H1 (cell line): ENCODE measurements around the gene TNRC6C. TPM values are rescaled to one million over a fixed set of nuclear protein-coding genes. Genes with fewer than 3 reads are reported as not detected.

Source experiments
- CTCF ChIA-PET: fragments of 300-600 bp; sonication (Branson Sonifier 250); formaldehyde crosslinking; loops from one replicate; lab custom pipeline; 2021; ENCODE audit not compliant: partially characterized antibody; lab: Charles Lee
- POLR2A ChIA-PET: fragments of 300-600 bp; sonication (Branson Sonifier 250); formaldehyde crosslinking; loops from one replicate; lab custom pipeline; 2021; ENCODE audit warnings: inconsistent platforms; ENCODE audit not compliant: partially characterized antibody; lab: Charles Lee
- DNase-seq, 2 experiments: peaks; one replicate each; pipeline versions ENCODE4 v3.0.0 to v3.0.0-alpha.2; 2010 to 2022; ENCODE audit warnings: low spot score in 2 of 2, low read depth in 1 of 2, mixed read lengths in 1 of 2
- FAIRE-seq: peaks from 2 replicates; lab custom pipeline; 2011; peaks lifted over from hg19 to GRCh38; lab: Jason Lieb, UNC
- H2AFZ ChIP-seq: 2 replicates; pipeline ENCODE4 v1.8.1; 2012; ENCODE audit warnings: low read length, inconsistent platforms
- H2AK5ac ChIP-seq: 2 replicates; pipeline ENCODE4 v1.6.1; 2013; ENCODE audit warnings: low read depth, low read length
- H2BK120ac ChIP-seq: replicated peaks from 2 replicates; pipeline ENCODE3; 2013; ENCODE audit warnings: low read depth, low read length, inconsistent platforms
- H2BK12ac ChIP-seq: 2 replicates; pipeline ENCODE4 v1.6.1; 2013; ENCODE audit warnings: low read depth, low read length
- H2BK15ac ChIP-seq: 2 replicates; pipeline ENCODE4 v1.6.1; 2013; ENCODE audit warnings: low read length
- H2BK20ac ChIP-seq: 2 replicates; pipeline ENCODE4 v1.6.1; 2013; ENCODE audit warnings: low read length
- H2BK5ac ChIP-seq: 2 replicates; pipeline ENCODE4 v1.6.1; 2013; ENCODE audit warnings: low read depth, low read length
- H3K14ac ChIP-seq: 2 replicates; pipeline ENCODE4 v1.6.1; 2013; ENCODE audit warnings: inconsistent platforms; ENCODE audit not compliant: insufficient read length
- H3K18ac ChIP-seq: 2 replicates; pipeline ENCODE4 v1.6.1; 2013; ENCODE audit warnings: low read length; ENCODE audit errors: extremely low read depth
- H3K23ac ChIP-seq: 2 replicates; pipeline ENCODE4 v1.6.1; 2013; ENCODE audit warnings: inconsistent platforms; ENCODE audit not compliant: insufficient read length
- H3K23me2 ChIP-seq: 2 replicates; pipeline ENCODE4 v1.6.1; 2013; ENCODE audit warnings: low read depth, low read length
- H3K27ac ChIP-seq: 2 replicates; pipeline ENCODE4 v1.6.1; 2011; ENCODE audit warnings: low read depth, low read length, inconsistent platforms
- H3K27me3 ChIP-seq, 4 experiments: replicated peaks in 1 of 4; 1 replicate in 1 of 4; 2 replicates in 3 of 4; pipeline versions ENCODE4 v1.6.1 to v1.8.1; 2011 to 2013; ENCODE audit warnings: low read length in 3 of 4, mild to moderate bottlenecking in 3 of 4, inconsistent platforms in 2 of 4, mixed read lengths in 2 of 4, moderate library complexity in 1 of 4; ENCODE audit not compliant: control insufficient read depth in 3 of 4, insufficient read depth in 3 of 4; ENCODE audit errors: extremely low read depth in 1 of 4
- H3K36me3 ChIP-seq, 4 experiments: 2 replicates each; pipeline versions ENCODE4 v1.6.1 to v1.8.1; 2011 to 2013; ENCODE audit warnings: mild to moderate bottlenecking in 4 of 4, low read length in 3 of 4, moderate library complexity in 2 of 4, control low read depth in 1 of 4, inconsistent platforms in 1 of 4; ENCODE audit not compliant: insufficient read depth in 4 of 4, control insufficient read depth in 2 of 4
- H3K4ac ChIP-seq: replicated peaks from 2 replicates; pipeline ENCODE3; 2013; ENCODE audit warnings: low read length, low read depth, mixed read lengths, inconsistent platforms; ENCODE audit not compliant: insufficient read length
- H3K4me1 ChIP-seq, 4 experiments: replicated peaks in 1 of 4; 1 replicate in 1 of 4; 2 replicates in 3 of 4; pipeline versions ENCODE4 v1.6.1 to v1.8.1; 2011 to 2013; ENCODE audit warnings: low read length in 3 of 4, inconsistent platforms in 2 of 4, mixed read lengths in 1 of 4; ENCODE audit not compliant: insufficient read depth in 4 of 4, control insufficient read depth in 3 of 4
- H3K4me2 ChIP-seq, 2 experiments: 2 replicates each; pipeline versions ENCODE4 v1.6.1 to v1.8.1; 2011 to 2013; ENCODE audit warnings: low read depth in 2 of 2, low read length in 2 of 2, control low read depth in 1 of 2, inconsistent platforms in 1 of 2, mild to moderate bottlenecking in 1 of 2; ENCODE audit not compliant: insufficient read depth in 1 of 2
- H3K4me3 ChIP-seq, 4 experiments: fragments of 200-600, 300-600 bp in 1 of 4; sonication (generic), shearing (Covaris generic), sonication (Bioruptor Twin) in 1 of 4; 2 replicates each; pipeline versions ENCODE4 v1.5.1 to v1.8.1; 2011 to 2016; ENCODE audit warnings: low read length in 4 of 4, low read depth in 3 of 4, control low read depth in 2 of 4, inconsistent platforms in 2 of 4, mild to moderate bottlenecking in 2 of 4, mixed read lengths in 1 of 4, moderate library complexity in 1 of 4; ENCODE audit not compliant: insufficient read depth in 2 of 4; ENCODE audit errors: extremely low read depth in 1 of 4
- H3K56ac ChIP-seq: replicated peaks from 2 replicates; pipeline ENCODE3; 2013; ENCODE audit warnings: low read depth, mild to moderate bottlenecking, mixed read lengths, low read length, inconsistent platforms; ENCODE audit not compliant: insufficient read length
- H3K79me1 ChIP-seq: 2 replicates; pipeline ENCODE4 v1.6.1; 2013; ENCODE audit warnings: low read depth, low read length, control low read depth
- H3K79me2 ChIP-seq, 2 experiments: 2 replicates each; pipeline versions ENCODE4 v1.6.1 to v1.8.1; 2012 to 2013; ENCODE audit warnings: low read length in 2 of 2, mild to moderate bottlenecking in 2 of 2, inconsistent platforms in 1 of 2; ENCODE audit not compliant: insufficient read depth in 2 of 2, control insufficient read depth in 1 of 2
- H3K9ac ChIP-seq, 4 experiments: replicated peaks in 1 of 4; 1 replicate in 1 of 4; 2 replicates in 3 of 4; pipeline versions ENCODE4 v1.6.1 to v1.8.1; 2011 to 2013; ENCODE audit warnings: low read depth in 3 of 4, low read length in 3 of 4, control low read depth in 2 of 4, mild to moderate bottlenecking in 2 of 4, moderate library complexity in 2 of 4, inconsistent platforms in 1 of 4; ENCODE audit errors: extremely low read depth in 1 of 4
- H3K9me3 ChIP-seq, 2 experiments: 2 replicates each; pipeline versions ENCODE4 v1.6.1 to v1.8.1; 2012 to 2013; ENCODE audit warnings: mild to moderate bottlenecking in 2 of 2, moderate library complexity in 2 of 2, control low read depth in 1 of 2, inconsistent platforms in 1 of 2, low read depth in 1 of 2, low read length in 1 of 2, mixed read lengths in 1 of 2; ENCODE audit not compliant: insufficient read depth in 2 of 2
- H4K20me1 ChIP-seq, 2 experiments: replicated peaks in 1 of 2; 2 replicates each; pipeline versions ENCODE3 to v1.8.1; 2011 to 2013; ENCODE audit warnings: inconsistent platforms in 2 of 2, low read length in 2 of 2, mild to moderate bottlenecking in 1 of 2; ENCODE audit not compliant: insufficient read depth in 2 of 2, control insufficient read depth in 1 of 2
- H4K5ac ChIP-seq: 2 replicates; pipeline ENCODE4 v1.6.1; 2013; ENCODE audit warnings: low read length, low read depth, mixed read lengths, inconsistent platforms; ENCODE audit not compliant: insufficient read length
- H4K8ac ChIP-seq: 2 replicates; pipeline ENCODE4 v1.8.0; 2013; ENCODE audit warnings: mild to moderate bottlenecking, moderate library complexity, low read length, inconsistent platforms; ENCODE audit not compliant: insufficient read depth; ENCODE audit errors: extremely low read depth
- H4K91ac ChIP-seq: replicated peaks from 2 replicates; pipeline ENCODE3; 2013; ENCODE audit warnings: low read length, mixed read lengths, inconsistent platforms; ENCODE audit not compliant: insufficient read length
- CHD2 ChIP-seq: IDR thresholded peaks from 2 replicates; pipeline ENCODE4 v1.6.1; 2012; ENCODE audit warnings: low read length, improper control_type of control experiment
- CTBP2 ChIP-seq: IDR thresholded peaks from 2 replicates; pipeline ENCODE4 v1.7.0; 2011; ENCODE audit warnings: borderline replicate concordance, mild to moderate bottlenecking, moderate library complexity, mixed read lengths, low read length; ENCODE audit not compliant: insufficient read depth, insufficient read length
- EZH2 ChIP-seq: fragments of 200-600 bp; sonication (generic); IDR thresholded peaks from 2 replicates; pipeline ENCODE4 v1.7.1; 2012; ENCODE audit warnings: low read depth, mild to moderate bottlenecking, moderate library complexity, low read length, inconsistent platforms; ENCODE audit not compliant: severe bottlenecking
- FOSL1 ChIP-seq: IDR thresholded peaks from 2 replicates; pipeline ENCODE4 v1.6.1; 2011; ENCODE audit warnings: mild to moderate bottlenecking, low read depth, low read length, moderate library complexity; ENCODE audit not compliant: insufficient read depth
- MAFK ChIP-seq: IDR thresholded peaks from 2 replicates; pipeline ENCODE4 v1.6.1; 2012; ENCODE audit warnings: low read depth, mild to moderate bottlenecking, improper control_type of control experiment, low read length
- NANOG ChIP-seq: IDR thresholded peaks from 2 replicates; pipeline ENCODE4 v1.6.1; 2011; ENCODE audit warnings: low read length, low read depth, mild to moderate bottlenecking, inconsistent platforms; ENCODE audit not compliant: insufficient read depth, poor library complexity, severe bottlenecking
- NRF1 ChIP-seq: IDR thresholded peaks from 2 replicates; pipeline ENCODE4 v1.6.1; 2011; ENCODE audit warnings: mild to moderate bottlenecking, low read depth, low read length, improper control_type of control experiment
- POLR2A ChIP-seq, 2 experiments: IDR thresholded peaks; 1 replicate in 1 of 2; 2 replicates in 1 of 2; pipeline ENCODE4 v1.6.1; 2011; ENCODE audit warnings: low read depth in 2 of 2, low read length in 2 of 2, mild to moderate bottlenecking in 2 of 2; ENCODE audit errors: control extremely low read depth in 1 of 2
- RAD21 ChIP-seq, 2 experiments: IDR thresholded peaks in 1 of 2; conservative IDR thresholded peaks in 1 of 2; 2 replicates each; pipeline ENCODE4 v1.6.1; 2011; ENCODE audit warnings: low read depth in 2 of 2, low read length in 2 of 2, improper control_type of control experiment in 1 of 2, inconsistent platforms in 1 of 2, mild to moderate bottlenecking in 1 of 2, moderate library complexity in 1 of 2
- RBBP5 ChIP-seq: IDR thresholded peaks from 2 replicates; pipeline ENCODE4 v1.7.1; 2012; ENCODE audit warnings: low read depth, mild to moderate bottlenecking, inconsistent platforms, low read length, moderate library complexity, borderline replicate concordance
- SUZ12 ChIP-seq: fragments of 200-600 bp; sonication (generic); IDR thresholded peaks from 2 replicates; pipeline ENCODE4 v1.6.1; 2012; ENCODE audit warnings: mild to moderate bottlenecking, inconsistent platforms, low read length, moderate library complexity, mixed read lengths
- USF2 ChIP-seq: IDR thresholded peaks from 2 replicates; pipeline ENCODE4 v1.6.1; 2011; ENCODE audit warnings: low read length, improper control_type of control experiment
- WGBS, 2 experiments: shearing (Covaris generic) in 1 of 2; methylation state at CpG; one replicate each; pipeline versions ENCODE4 v1.1.6 to v1.1.7; 2013 to 2015; ENCODE audit warnings: low lambda C conversion rate in 2 of 2, mixed read lengths in 2 of 2, inconsistent platforms in 1 of 2, low coverage in 1 of 2, missing lambda C conversion rate in 1 of 2; ENCODE audit not compliant: insufficient replicate concordance in 2 of 2, insufficient coverage in 1 of 2, insufficient read length in 1 of 2; ENCODE audit errors: extremely low coverage in 1 of 2, missing lambda C conversion rate in 1 of 2; 5-methylcytosine and 5-hydroxymethylcytosine counted together
- polyA plus RNA-seq, 7 experiments: library from polyadenylated mRNA; depleted of rRNA in 3 of 7; stranded (reverse) in 5 of 7; unstranded in 2 of 7; fragments of >200 nt in 5 of 7; fragments of 200-250 nt in 2 of 7; gene quantifications; 1 replicate in 5 of 7; 2 replicates in 1 of 7; 4 replicates in 1 of 7; pipeline versions ENCODE4 v1.2.1 to v1.2.3, GENCODE V29; 2011 to 2013; ENCODE audit warnings: missing spikeins in 2 of 7, mixed read lengths in 2 of 7
- total RNA-seq: library from RNA; stranded (reverse); fragmentation: NEBNext Ultra II Directional; extraction: Animal tissue kit (Norgen Biotek cat#: 25700); gene quantifications from 2 replicates; pipeline ENCODE4 v1.2.1, GENCODE V29; 2021

Gene TNRC6C
- total and polyA plus RNA-seq, 2 of the 8 experiments (the other 6 are each of a cell fraction or from before 2014, with no cell fraction given), result 2.8 to 28.9 TPM

GRCh38 chr17:78001612-78002011 is 43.1 kb downstream of the TNRC6C start:
- peaks cover 12% of the 10 kb centered on the region for H3K79me1 ChIP-seq
- no peak overlapping the region for H2AK5ac ChIP-seq
- no peak overlapping the region for H3K4me3 ChIP-seq
- no peak overlapping the region for H4K8ac ChIP-seq
- H3K23me2 ChIP-seq, result no peaks in the 10 kb centered on the region
- H2AFZ ChIP-seq, result no peak overlapping the region
- H3K18ac ChIP-seq, result no peak overlapping the region
- POLR2A ChIA-PET, result interaction anchor here (0.7 kb wide), 1 partner anchor 43 kb away, joined by 4 read pairs; the partner anchor contains the start of gene TNRC6C
- no peak for FAIRE-seq
- peaks cover 0 to 7% (median 0%) of the 10 kb centered on the region in 4 experiments; a peak in 2 of 8 replicates for H3K36me3 ChIP-seq
- H4K5ac ChIP-seq, result no peak overlapping the region
- no peak overlapping the region for H3K23ac ChIP-seq
- H3K4me2 ChIP-seq, result no peak overlapping the region
- no peak overlapping the region for H3K27ac ChIP-seq
- no peak overlapping the region for H3K9ac ChIP-seq
- 77% methylated on average over 3 of the region's 3 CpGs; no CpG with 5 or more reads in 1 of the 2 experiments for WGBS, 2 experiments
- no peak overlapping the region for H3K4ac ChIP-seq
- H2BK12ac ChIP-seq, result no peak overlapping the region
- no peak overlapping the region for H3K56ac ChIP-seq
- no peak overlapping the region for H4K91ac ChIP-seq
- CTCF ChIA-PET, result interaction anchor here (1.2 to 5.3 kb wide), 6 partner anchors 12 to 291 kb away, joined by 3 to 40 read pairs (median 4); no protein-coding TSS in a partner anchor
- no peaks in the 10 kb centered on the region for H3K27me3 ChIP-seq
- no peak overlapping the region for H2BK20ac ChIP-seq
- H3K4me1 ChIP-seq, result peaks cover 4 to 15% (median 8%) of the 10 kb centered on the region in 4 experiments; a peak in 6 of 7 replicates
- no peak overlapping the region for H2BK15ac ChIP-seq
- DNase-seq, result no peak
- no peak overlapping the region for H2BK5ac ChIP-seq
- peaks cover 14 to 52% of the 10 kb centered on the region in 2 experiments for H3K79me2 ChIP-seq
- H3K9me3 ChIP-seq, result no peaks in the 10 kb centered on the region
- no peak overlapping the region for H2BK120ac ChIP-seq
- H3K14ac ChIP-seq, result no peak overlapping the region
- peaks cover 2 to 10% of the 10 kb centered on the region in 2 experiments for H4K20me1 ChIP-seq
- TF ChIP-seq SUZ12 (no peak), USF2 (no peak), MAFK (no peak), NANOG (no peak), CTBP2 (no peak), RBBP5 (no peak), NRF1 (no peak), RAD21 (IDR thresholded peaks at IDR 0.05 in 1 of 2, conservative IDR thresholded peaks at IDR 0.05 in 1 of 2; ENCODE audit: low read depth in 2 of 2, low read length in 2 of 2) (no peak), EZH2 (no peak), CHD2 (no peak), FOSL1 (no peak), POLR2A (IDR thresholded peaks at IDR 0.05; ENCODE audit: control extremely low read depth in 1 of 2, low read depth in 2 of 2, low read length in 2 of 2) (no peak)
